ENCODE results near the gene MSMB.

MSMB gene

DNA sequence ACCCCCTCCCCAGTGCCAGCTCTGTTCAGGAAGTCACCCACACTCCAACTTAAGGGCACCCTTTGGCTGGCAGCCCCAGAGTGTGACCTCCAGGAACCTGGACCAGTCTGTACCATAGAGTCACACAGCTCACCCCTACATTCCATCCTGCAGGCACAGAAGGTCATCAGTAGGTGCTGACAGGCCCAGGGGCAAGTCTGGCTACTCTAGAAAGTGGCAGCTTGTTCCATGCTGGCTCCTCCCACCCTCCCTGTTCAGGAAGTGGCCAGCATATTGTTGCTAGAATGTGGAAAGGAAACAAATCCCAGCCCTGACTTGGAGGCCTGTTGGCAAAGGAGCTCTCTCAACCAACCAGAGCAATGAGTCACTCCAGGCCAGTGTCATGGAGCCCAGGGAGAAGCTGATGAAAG is 12.5 kb downstream of the MSMB start:
- DNase-seq (ENCODE audit: low read depth), result peak; percentile 87

DNA sequence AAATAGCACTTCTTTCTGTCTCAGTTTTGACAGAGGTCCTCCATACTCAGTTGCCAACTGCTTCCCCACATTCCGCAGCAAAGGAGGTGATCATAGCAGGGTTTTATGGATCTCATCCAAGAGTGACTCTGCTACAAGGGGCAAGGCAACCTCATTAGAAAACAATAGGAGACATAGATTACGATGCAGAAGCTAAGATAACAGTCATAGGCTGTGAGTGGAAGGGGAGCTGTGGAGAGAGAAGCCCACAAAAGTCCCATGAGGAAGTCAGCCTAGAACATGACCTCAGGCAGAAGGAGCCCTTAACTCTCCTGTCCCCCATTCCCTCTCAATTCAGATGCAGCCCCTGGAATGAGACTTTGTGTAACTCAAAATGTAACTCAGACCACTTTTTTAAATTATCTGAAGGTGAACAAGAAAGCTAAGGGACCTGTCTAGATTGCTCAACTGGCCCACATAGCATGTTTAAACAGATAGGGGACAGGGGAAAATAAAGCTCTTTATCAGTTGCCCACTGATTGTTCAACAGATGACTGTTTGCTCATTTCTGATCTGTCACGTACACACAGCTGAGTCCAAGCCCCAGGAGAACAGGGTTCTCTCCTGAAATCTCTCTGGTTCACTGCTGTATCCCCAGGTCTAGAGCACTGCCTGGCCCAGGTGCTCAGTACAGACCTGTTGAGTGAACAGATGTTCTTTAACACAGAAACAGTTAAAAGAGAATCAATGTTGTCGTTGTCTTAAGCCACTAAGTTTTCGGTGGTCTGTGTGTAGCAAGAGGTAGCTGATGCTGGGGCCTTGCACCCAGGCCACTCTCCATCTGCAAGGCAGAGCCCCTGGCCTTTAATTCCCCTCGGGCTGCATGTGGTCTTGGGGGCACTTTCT is 14.2 kb downstream of the MSMB start:
- no peak for DNase-seq (ENCODE audit: low read depth)

GRCh38 chr10:46030091-46030937 is 15.8 kb downstream of the MSMB start, which contains the start of gene NCOA4:
Gene NCOA4, minus strand, starts transcription at chr10:46030623. Its CDS starts 13,943 bp downstream, at chr10:46016680.
- DNase-seq (ENCODE audit: low read depth), result peak; percentile 99

DNA sequence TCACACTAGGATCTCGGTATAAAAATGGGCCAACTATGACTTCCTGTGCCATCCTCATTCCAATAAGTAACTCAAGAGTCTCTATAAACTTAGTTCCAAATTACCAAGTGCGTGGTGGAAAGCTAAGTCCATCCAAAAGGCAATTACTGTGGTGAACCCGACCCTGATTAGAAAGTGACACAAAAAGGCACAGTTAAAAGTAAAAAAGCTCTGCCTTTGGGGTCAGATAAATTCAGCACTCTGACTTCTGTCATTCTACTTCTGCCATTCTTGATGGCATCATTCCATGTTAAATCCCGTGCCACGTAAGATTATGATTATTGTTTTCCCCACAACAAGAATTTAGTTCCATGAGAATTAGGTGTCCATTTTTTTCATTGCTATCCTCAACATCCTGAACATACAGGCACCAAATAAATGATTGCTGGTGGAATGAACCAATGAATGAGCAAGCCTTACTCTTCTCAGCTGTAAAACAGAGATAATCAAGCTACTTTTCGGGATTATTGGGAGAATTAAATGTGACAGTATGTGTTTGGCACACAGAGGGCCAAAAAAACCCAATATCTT is 16.5 kb downstream of the MSMB start:
- peak; percentile 31 for DNase-seq (ENCODE audit: low read depth)

DNA sequence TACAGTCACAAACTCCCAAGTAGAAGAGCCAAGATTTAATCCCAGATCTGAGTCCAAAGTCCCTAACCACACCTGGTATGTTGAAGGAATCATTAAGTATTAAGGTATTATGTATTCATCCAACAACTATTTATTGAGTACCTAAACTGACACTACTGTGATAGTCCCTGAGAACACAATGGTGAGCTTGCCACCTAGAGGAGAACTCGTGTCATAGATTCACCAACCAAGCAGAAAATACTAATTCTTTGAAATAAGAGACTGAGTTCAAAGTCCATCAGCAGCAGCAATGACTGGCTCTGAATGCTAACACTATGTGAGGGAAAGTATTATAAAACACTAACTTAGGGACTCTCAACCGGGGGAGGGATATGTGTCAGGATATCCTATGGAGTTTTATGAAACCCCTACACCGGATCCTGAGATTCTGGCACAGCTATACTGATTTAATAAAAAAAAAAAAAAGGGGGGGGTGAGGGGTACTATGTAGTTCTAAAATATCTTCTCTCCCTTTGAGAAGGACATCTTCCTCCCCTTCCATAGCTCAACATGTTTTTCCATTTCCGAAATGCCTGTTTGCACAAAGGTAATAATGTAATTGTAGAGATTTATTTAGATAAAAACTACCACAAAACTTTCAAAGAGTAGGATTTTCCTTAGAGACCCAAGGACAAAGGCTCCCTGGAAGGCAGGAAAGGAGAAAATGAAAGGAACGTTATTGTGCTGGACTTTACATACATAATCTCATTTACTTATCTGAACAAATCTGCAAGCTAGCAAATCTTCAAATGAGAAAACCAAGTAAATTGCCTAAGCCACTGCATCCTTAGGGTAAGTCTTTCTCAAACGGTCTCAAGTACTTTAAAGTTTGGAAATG is 17.2 kb downstream of the MSMB start:
- peak; percentile 82 for DNase-seq (ENCODE audit: low read depth)

DNA sequence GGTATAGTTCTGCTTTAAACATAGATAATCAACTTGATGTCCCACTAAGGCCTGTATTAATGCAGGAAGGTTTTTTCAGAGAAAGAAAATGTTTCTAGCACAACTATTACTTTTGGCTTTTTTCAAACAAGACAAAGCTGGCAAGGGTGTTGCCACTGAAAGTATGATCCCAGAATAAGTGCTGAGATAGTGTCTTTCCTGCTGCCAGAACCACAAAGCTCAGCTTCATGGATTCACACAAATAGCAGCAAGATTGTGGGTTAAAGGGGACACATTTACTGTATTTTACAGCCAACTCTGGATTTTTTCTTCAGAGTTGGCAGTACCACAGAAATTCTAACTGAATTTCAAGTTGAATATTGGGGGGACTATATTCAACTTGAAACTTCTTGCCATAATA is 20.0 kb downstream of the MSMB start:
- no peak for DNase-seq (ENCODE audit: low read depth)

DNA sequence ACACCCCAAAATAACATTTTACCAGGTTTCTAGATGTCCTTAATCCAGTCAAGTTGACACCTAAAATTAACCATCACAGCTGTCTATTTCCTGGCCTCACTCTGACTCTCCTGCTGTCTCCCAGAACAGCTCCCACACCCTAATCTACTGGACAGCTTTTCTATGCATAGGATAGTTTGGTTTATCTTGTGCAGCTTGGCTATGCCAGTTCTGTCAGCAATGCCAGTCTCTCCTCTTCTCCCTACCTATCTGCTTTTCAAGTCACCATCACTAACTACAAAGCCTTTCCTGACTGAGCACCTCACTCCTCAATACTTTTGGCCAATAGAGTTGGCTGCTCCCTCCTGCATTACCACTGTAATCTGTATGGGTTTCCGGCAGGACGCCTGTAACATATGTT is 20.7 kb downstream of the MSMB start:
- DNase-seq (ENCODE audit: low read depth), result no peak

DNA sequence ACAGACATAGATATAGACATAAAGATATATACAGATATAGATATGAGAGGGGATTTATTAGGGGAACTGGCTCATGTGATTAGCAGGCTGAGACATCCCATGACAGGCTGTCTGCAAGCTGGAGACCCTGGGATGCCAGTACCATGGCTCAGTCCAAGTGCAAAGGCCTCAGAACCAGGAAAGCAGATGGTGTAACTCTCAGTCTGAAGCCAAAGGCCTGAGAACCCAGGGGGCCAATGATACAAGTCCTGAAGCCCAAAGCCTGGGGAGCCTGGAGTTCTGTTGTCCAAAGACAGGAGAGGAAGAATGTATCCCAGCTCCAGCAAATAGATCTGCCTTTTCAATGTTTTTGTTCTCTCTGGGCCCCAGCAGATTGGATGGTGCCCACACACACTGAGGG is 21.1 kb downstream of the MSMB start:
- DNase-seq (ENCODE audit: low read depth), result no peak

- peak; percentile 97 for DNase-seq (ENCODE audit: low read depth)
Observed at GRCh38 chr10:46022978-46023702, 22.9 kb downstream of the MSMB start.

GRCh38 chr10:46020344-46020657 is 25.8 kb downstream of the MSMB start:
- no peak for DNase-seq (ENCODE audit: low read depth)

GRCh38 chr10:46019569-46020343 is 26.3 kb downstream of the MSMB start:
- no peak for DNase-seq (ENCODE audit: low read depth)

- no peak for DNase-seq (ENCODE audit: low read depth)
Observed at GRCh38 chr10:46019177-46019528, 26.9 kb downstream of the MSMB start.

DNA sequence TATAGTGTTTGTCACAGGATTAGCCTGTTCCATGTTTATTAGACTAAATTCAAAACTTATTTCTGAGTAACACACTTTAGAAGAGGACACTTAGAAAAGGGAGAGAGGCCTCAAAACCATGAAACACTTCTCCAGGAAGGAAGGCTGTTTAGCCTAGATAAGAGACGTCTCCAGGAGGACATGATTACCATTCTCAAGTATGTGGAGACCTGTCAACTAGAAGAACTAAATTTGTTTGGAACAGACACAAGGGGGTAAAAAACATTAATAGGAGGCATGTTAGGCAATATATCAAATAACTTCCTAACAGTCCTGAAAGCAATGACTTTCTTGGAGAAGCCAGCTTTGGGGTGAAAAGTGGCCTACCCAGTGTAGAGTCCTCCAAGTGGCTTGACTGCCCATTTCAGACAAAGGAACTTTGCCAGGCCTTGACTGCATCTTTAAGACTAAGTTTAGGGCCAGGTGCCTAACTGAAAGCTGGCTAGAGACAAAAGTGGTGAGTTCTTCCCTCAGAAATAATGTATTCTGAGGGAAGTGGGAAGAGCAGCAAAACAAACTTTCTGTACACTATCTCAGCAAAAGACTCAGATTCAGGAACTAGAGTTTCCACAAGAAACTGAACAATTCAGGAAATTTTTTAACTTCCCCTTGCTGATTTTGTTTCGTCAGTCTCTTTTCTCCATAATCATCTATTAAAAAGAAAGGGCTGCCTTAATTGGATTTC is 27.5 kb downstream of the MSMB start:
- peak; percentile 12 for DNase-seq (ENCODE audit: low read depth)

- DNase-seq (ENCODE audit: low read depth), result no peak
Observed at GRCh38 chr10:46017733-46018132, 28.3 kb downstream of the MSMB start.

DNA sequence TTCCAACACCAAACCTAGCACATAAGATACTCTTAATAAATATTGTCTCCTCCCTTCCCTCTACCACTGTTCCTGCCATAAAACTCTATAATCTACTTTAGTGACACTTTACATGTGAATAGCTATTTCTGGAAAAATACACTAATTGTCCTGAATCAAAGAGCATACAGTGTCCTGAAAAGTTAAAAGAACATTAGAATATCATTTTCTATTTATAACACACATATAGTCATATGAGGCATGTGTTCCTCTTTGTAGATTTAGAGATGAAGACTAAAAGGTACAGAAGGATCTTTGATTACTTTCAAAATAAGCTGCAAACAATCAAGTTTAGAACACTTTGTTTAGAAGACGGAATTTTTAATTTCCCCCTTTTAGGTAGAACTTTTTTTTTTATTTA is 29.3 kb downstream of the MSMB start:
- DNase-seq (ENCODE audit: low read depth), result no peak

DNA sequence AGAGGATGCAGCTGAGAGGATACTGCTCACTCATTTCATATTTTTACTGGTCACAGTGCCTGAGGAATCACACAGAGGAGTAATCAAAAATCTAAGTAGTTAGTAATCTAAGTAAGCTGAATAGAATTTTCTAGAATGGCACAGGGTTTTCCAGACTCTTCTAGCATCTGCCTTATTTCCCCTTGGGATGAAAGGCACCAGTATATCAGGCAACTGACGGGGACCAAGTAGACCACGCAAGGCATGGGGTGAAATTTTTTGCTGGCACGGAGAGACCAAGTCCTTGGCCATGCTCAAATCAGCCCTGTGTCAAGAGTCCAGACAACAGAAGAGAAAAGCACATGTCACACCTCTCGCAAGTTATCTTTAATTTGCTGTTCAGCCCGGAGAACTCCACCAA is 29.9 kb downstream of the MSMB start:
- no peak for DNase-seq (ENCODE audit: low read depth)

GRCh38 chr10:46014683-46015405 is 31.2 kb downstream of the MSMB start:
- no peak for DNase-seq (ENCODE audit: low read depth)

DNA sequence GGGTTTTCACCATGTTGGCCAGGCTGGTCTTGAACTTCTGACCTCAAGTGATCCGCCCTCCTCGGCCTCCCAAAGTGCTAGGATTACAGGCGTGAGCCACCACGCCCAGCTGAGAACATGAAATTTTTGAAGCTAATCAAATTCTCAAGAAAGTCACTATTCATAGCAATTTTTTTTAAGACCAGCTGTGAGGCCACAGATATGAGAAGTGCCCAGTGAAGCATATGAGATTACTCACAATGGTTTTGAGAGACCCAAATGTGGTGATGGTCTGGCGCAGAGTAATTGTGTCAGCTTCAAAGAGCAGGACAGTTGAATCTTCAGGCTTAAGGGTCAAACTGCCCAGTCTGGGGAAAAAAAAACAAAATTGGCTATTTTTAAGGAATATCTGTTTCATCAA is 31.9 kb downstream of the MSMB start:
- no peak for DNase-seq (ENCODE audit: low read depth)

DNA sequence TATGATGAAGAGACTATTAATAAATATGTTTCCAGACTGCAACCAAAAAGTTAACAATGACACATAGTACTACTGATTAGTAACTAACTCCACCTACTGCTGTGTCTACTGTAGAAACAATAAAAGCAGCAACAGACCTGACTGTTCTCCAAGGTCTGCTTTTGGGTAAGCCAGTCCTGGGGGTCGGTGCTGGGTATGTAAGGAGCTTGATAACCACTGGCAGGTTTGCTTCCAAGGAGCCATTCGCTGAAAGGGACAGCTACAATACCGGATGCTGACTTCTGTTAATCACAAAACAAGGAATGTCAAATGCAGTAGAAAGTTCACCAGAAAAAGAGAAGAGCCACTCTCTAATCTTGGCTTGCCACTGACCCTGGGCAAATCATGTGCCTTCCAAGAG is 33.3 kb downstream of the MSMB start:
- DNase-seq (ENCODE audit: low read depth), result no peak
